Ascending aorta (tissue), 2 donors: Measurements from ENCODE around the gene TBC1D4. TPM values are rescaled to one million over a fixed set of nuclear protein-coding genes. Genes with fewer than 3 reads are reported as not detected.

Experiments
- DNase-seq, 2 donors: peaks; one replicate each; pipeline ENCODE4 v3.0.0-alpha.2; 2019; ENCODE audit warnings: low spot score in 2 of 2
- H3K27ac ChIP-seq, 2 donors: fragments of 200-600 bp; sonication (generic); one replicate each; pipeline ENCODE4 v1.5.1; 2016 to 2017; ENCODE audit warnings: mild to moderate bottlenecking in 1 of 2
- H3K27me3 ChIP-seq: fragments of 200-600 bp; sonication (generic); one replicate; pipeline ENCODE4 v1.5.1; 2017
- H3K36me3 ChIP-seq, 2 donors: fragments of 200-600 bp; sonication (generic); one replicate each; pipeline ENCODE4 v1.5.1; 2016
- H3K4me1 ChIP-seq, 2 donors: fragments of 200-600 bp; sonication (generic); one replicate each; pipeline ENCODE4 v1.5.1; 2016 to 2017; ENCODE audit warnings: mild to moderate bottlenecking in 1 of 2
- H3K4me3 ChIP-seq, 2 donors: fragments of 200-600 bp; sonication (generic); one replicate each; pipeline ENCODE4 v1.5.1; 2016 to 2017; ENCODE audit warnings: mild to moderate bottlenecking in 1 of 2
- H3K9me3 ChIP-seq, 2 donors: fragments of 200-600 bp; sonication (generic); one replicate each; pipeline ENCODE4 v1.5.1; 2016
- CTCF ChIP-seq, 3 experiments: fragments of 200-600 bp in 2 of 3; fragments of 450-650 bp in 1 of 3; sonication (generic) in 2 of 3; IDR thresholded peaks; one replicate each; pipeline ENCODE4 v1.5.1; 2016 to 2019; ENCODE audit warnings: antibody characterized with exemption in 3 of 3, mild to moderate bottlenecking in 1 of 3, moderate library complexity in 1 of 3
- intact Hi-C: fragments of 100-400 bp; cut with DNase I; formaldehyde crosslinking; loops from one replicate; pipeline ENCODE4 v1.15.1; 2023
- total RNA-seq: library from RNA; depleted of rRNA; stranded (reverse); fragments of >200 nt; gene quantifications from one replicate; pipeline ENCODE4 v1.1.0, GENCODE V29; 2016

The TBC1D4 gene
- total RNA-seq, 1 donor from 2014 or later = 9.5 TPM

- H3K36me3 ChIP-seq = peaks cover 0 to 8% of the 10 kb centered on the region in 2 donors
- no peak overlapping the region for H3K27ac ChIP-seq
- TF ChIP-seq CTCF (IDR thresholded peaks at IDR 0.05) = no peak
- H3K4me3 ChIP-seq = no peak overlapping the region
- H3K27me3 ChIP-seq = no peaks in the 10 kb centered on the region
- DNase-seq = no peak
- no peaks in the 10 kb centered on the region for H3K4me1 ChIP-seq
- no peaks in the 10 kb centered on the region for H3K9me3 ChIP-seq
- intact Hi-C loops = no loop called here
These were observed 136.8 kb downstream of the TBC1D4 start for GRCh38 chr13:75345193-75345592.

GRCh38 chr13:75341028-75341427, 140.9 kb downstream of the TBC1D4 start:
- Histone ChIP-seq H3K36me3 (peaks cover 0 to 18% of the 10 kb centered on the region in 2 donors), H3K9me3 (no peaks in the 10 kb centered on the region), H3K4me1 (no peaks in the 10 kb centered on the region), H3K4me3 (no peak overlapping the region), H3K27ac (no peak overlapping the region), H3K27me3 (no peaks in the 10 kb centered on the region)
- DNase-seq = no peak
- TF ChIP-seq CTCF (IDR thresholded peaks at IDR 0.05) = no peak
- intact Hi-C loops = no loop called here

- TF ChIP-seq CTCF (IDR thresholded peaks at IDR 0.05) = no peak
These were observed 142.2 kb downstream of the TBC1D4 start for GRCh38 chr13:75339635-75340374.

GRCh38 chr13:75334634-75335447, 147.1 kb downstream of the TBC1D4 start:
- DNase-seq = no peak
- H3K27me3 ChIP-seq = no peaks in the 10 kb centered on the region
- H3K27ac ChIP-seq = no peak overlapping the region
- intact Hi-C loops = no loop called here
- peaks cover 3 to 18% of the 10 kb centered on the region in 2 donors for H3K36me3 ChIP-seq
- no peak for TF ChIP-seq CTCF (IDR thresholded peaks at IDR 0.05)
- H3K4me1 ChIP-seq = no peaks in the 10 kb centered on the region
- H3K4me3 ChIP-seq = no peak overlapping the region
- no peaks in the 10 kb centered on the region for H3K9me3 ChIP-seq

More at GRCh38 chr13:75339635-75340374, 142.2 kb downstream of the TBC1D4 start:
- H3K27me3 ChIP-seq = no peaks in the 10 kb centered on the region
- no peak overlapping the region for H3K4me3 ChIP-seq
- no peaks in the 10 kb centered on the region for H3K9me3 ChIP-seq
- no peak for DNase-seq
- no peaks in the 10 kb centered on the region for H3K4me1 ChIP-seq
- intact Hi-C loops = no loop called here
- peaks cover 3 to 24% of the 10 kb centered on the region in 2 donors for H3K36me3 ChIP-seq
- H3K27ac ChIP-seq = no peak overlapping the region

- intact Hi-C loops = no loop called here
- H3K4me3 ChIP-seq = no peak overlapping the region
- H3K36me3 ChIP-seq = peaks cover 3 to 18% of the 10 kb centered on the region in 2 donors
- no peak for TF ChIP-seq CTCF (IDR thresholded peaks at IDR 0.05)
- H3K27me3 ChIP-seq = no peaks in the 10 kb centered on the region
- H3K27ac ChIP-seq = no peak overlapping the region
- H3K9me3 ChIP-seq = no peaks in the 10 kb centered on the region
- no peak for DNase-seq
- H3K4me1 ChIP-seq = no peaks in the 10 kb centered on the region
These were observed 148.9 kb downstream of the TBC1D4 start for GRCh38 chr13:75333103-75333502.
